ENCODE data around the gene KLF4. TPM values are rescaled to one million over a fixed set of nuclear protein-coding genes. Genes with fewer than 3 reads are reported as not detected.

The KLF4 gene
- total and polyA plus RNA-seq, 2 donors from 2014 or later, result 13.5 to 69.4 TPM

DNA sequence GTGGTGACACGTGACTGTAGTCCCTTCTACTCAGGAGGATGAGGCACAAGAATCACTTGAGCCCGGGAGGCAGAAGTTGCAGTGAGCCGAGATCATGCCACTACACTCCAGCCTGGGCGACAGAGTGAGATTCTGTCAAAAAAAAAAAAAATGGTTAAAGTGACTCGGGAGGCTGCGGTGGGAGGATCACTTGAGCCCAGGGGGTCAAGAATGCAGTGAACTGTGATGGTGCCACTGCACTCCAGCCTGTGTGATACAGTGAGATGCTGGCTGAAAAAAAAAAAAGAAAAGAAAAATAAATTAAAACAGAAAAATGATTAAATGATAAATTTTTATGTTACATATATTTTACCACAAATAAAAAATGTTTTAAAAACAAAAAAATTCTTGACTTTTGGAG is 51.9 kb downstream of the KLF4 start:
- Histone ChIP-seq H3K27ac (ENCODE audit: low read depth in 2 of 2, low read length in 2 of 2) (no peak overlapping the region), H3K4me1 (ENCODE audit: control insufficient read depth in 2 of 3, insufficient read depth in 2 of 3, low read depth in 1 of 3, low read length in 3 of 3) (no peaks in the 10 kb centered on the region), H3K27me3 (ENCODE audit: control insufficient read depth, insufficient read depth, low read length) (no peaks in the 10 kb centered on the region), H3K9me3 (ENCODE audit: control insufficient read depth in 2 of 3, insufficient read depth in 1 of 3, low read length in 3 of 3) (no peaks in the 10 kb centered on the region), H3K9ac (ENCODE audit: low read length in 3 of 3) (no peak overlapping the region), H3K36me3 (ENCODE audit: control insufficient read depth in 2 of 3, insufficient read depth in 3 of 3, low read length in 3 of 3) (no peaks in the 10 kb centered on the region), H3K4me3 (ENCODE audit: low read length in 3 of 3) (no peak overlapping the region)
- TF ChIP-seq, protein P1, sequence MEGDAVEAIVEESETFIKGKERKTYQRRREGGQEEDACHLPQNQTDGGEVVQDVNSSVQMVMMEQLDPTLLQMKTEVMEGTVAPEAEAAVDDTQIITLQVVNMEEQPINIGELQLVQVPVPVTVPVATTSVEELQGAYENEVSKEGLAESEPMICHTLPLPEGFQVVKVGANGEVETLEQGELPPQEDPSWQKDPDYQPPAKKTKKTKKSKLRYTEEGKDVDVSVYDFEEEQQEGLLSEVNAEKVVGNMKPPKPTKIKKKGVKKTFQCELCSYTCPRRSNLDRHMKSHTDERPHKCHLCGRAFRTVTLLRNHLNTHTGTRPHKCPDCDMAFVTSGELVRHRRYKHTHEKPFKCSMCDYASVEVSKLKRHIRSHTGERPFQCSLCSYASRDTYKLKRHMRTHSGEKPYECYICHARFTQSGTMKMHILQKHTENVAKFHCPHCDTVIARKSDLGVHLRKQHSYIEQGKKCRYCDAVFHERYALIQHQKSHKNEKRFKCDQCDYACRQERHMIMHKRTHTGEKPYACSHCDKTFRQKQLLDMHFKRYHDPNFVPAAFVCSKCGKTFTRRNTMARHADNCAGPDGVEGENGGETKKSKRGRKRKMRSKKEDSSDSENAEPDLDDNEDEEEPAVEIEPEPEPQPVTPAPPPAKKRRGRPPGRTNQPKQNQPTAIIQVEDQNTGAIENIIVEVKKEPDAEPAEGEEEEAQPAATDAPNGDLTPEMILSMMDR (IDR thresholded peaks at IDR 0.05; ENCODE audit: borderline replicate concordance, extremely low read depth, insufficient read depth), result no peak
- no peak for FAIRE-seq
- intact Hi-C loops (cut with DNase I), result no loop called here
- peak in 1 of 5 donors; percentile 30 for DNase-seq

DNA sequence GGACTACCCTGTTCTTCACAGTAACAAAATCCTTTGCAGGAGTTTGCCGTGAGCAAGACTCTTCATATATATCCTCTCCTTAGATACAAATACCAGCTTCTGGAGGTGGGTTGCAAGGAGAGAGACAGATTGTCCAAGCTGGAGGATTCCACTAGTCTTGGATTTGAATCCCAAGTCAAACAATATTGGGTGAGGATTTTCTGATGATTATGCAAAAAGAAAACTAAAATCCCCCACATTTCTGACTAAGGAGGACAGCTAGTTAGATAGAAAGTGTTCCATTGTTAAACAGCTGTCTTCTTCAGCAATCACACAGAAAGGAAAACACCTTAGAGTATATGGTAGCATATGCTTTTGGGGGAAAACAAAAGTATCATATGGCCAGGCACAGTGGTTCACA is 54.2 kb downstream of the KLF4 start:
- Histone ChIP-seq H3K36me3 (ENCODE audit: control insufficient read depth in 2 of 3, insufficient read depth in 3 of 3, low read length in 3 of 3) (no peaks in the 10 kb centered on the region), H3K27ac (ENCODE audit: low read depth in 2 of 2, low read length in 2 of 2) (no peak overlapping the region), H3K9me3 (ENCODE audit: control insufficient read depth in 2 of 3, insufficient read depth in 1 of 3, low read length in 3 of 3) (no peaks in the 10 kb centered on the region), H3K9ac (ENCODE audit: low read length in 3 of 3) (no peak overlapping the region), H3K4me3 (ENCODE audit: low read length in 3 of 3) (no peak overlapping the region), H3K4me1 (ENCODE audit: control insufficient read depth in 2 of 3, insufficient read depth in 2 of 3, low read depth in 1 of 3, low read length in 3 of 3) (no peaks in the 10 kb centered on the region), H3K27me3 (ENCODE audit: control insufficient read depth, insufficient read depth, low read length) (no peaks in the 10 kb centered on the region)
- DNase-seq (no peak), FAIRE-seq (no peak)
- TF ChIP-seq, protein P1 (IDR thresholded peaks at IDR 0.05; ENCODE audit: borderline replicate concordance, extremely low read depth, insufficient read depth), result no peak
- intact Hi-C loops (cut with DNase I), result no loop called here

Other genes starting within 250 kb of the KLF4 start
- 76.5 TPM for gene RAD23B, start 206.5 kb downstream of the KLF4 start, total RNA-seq
- gene RAD23B, start 206.5 kb downstream of the KLF4 start, polyA plus RNA-seq (ENCODE audit: insufficient read depth, low read depth, low replicate concordance), result 40.5 TPM